HPDE6-E6E7 (cell line): ENCODE measurements around the gene CLTRN.
"Not testable (repeated sequence)": the region's sequence is repeated elsewhere in the genome, so short reads cannot be mapped to it uniquely, and the experiment has no call there.

Source experiments
- DNase-seq: peaks from one replicate; pipeline ENCODE4 v3.0.0; 2011; ENCODE audit warnings: missing footprints; ENCODE audit errors: extremely low spot score

Gene CLTRN, protein sequence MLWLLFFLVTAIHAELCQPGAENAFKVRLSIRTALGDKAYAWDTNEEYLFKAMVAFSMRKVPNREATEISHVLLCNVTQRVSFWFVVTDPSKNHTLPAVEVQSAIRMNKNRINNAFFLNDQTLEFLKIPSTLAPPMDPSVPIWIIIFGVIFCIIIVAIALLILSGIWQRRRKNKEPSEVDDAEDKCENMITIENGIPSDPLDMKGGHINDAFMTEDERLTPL

DNA sequence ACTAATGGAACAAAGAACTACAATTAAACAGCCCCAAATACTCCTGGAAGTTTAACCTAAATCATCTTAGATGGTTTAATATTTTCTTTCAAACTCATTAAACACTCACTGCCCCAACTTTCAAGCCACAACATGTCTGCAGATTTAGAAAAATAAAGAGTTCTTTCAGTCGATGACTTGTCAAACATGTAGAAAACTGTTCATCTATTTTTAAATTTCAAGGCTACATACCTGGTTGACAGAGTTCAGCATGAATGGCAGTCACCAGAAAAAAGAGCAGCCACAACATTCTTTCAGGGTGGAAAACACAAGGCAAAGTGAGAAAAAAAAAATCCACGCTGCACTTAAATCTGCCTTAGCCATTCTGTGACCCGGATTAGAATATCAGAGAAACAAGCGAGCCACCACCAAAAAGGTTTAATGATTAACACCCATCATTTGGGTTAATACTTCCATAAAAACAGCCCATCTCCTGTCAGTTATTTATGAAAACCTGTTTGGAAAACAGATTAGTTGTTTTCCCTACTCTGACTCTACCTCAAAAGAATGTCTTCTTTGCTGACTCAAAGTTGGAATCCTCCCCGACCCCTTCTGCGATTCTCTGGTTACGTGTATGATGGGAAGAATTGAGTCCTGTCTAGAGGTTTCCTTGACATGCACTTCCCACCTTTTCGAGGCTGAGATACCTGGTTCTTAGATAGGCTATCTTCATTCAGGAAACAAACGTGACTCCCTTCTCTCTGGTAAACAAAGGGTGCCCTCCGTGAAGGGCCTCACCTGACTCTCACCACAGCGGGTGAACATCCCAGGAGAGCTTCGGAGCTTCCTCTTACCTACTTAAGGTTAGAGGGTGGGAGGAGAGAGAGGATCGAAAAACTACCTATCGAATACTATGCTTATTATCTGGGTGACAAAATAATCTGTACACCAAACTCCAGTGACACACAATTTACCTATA is at the start of gene CLTRN:
CLTRN (minus strand) TSS at position 319 of the 958 bp plus-strand sequence; CDS start at position 289, 30 bp downstream.
- DNase-seq, result peak; percentile 32

DNA sequence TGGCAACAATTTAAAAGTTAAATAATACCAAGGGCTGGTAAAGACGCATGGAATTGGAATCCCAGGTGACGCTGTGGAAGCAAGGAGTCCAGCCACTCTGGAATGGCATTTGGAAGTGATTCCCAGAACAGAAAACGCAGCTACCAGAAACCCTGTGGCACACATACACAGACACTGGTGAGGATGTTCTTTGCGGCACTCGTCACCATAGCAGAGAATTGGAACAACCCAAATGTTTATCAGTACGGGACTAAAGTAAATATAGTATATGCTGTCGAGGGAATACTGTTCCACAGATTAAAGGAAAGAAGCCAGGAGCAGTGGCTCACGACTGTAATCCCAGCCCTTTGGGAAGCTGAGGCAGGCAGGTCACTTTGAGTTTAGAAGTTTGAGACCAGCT is 39.7 kb upstream of the CLTRN start:
- DNase-seq, result not testable (repeated sequence)

DNA sequence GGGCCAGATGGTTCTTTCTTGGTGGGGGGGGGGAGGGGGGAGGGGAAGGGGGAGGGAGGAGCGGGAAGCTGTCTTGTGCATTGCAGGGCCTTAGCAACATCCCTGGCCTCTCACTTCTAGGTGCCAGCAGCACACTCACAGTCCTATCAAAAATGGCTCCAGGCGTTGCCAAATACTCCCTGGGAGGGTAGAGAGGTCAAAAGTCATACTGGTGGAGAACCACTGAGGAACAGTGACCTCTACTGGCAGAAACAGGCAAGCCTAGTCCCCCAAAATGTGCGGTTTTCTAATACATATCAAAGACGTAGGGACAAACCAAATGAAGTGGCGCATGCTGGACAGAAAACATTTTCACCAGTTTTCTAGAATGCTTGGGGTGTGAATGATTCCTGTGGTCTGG is 39.2 kb upstream of the CLTRN start:
- DNase-seq, result not testable (repeated sequence)

DNA sequence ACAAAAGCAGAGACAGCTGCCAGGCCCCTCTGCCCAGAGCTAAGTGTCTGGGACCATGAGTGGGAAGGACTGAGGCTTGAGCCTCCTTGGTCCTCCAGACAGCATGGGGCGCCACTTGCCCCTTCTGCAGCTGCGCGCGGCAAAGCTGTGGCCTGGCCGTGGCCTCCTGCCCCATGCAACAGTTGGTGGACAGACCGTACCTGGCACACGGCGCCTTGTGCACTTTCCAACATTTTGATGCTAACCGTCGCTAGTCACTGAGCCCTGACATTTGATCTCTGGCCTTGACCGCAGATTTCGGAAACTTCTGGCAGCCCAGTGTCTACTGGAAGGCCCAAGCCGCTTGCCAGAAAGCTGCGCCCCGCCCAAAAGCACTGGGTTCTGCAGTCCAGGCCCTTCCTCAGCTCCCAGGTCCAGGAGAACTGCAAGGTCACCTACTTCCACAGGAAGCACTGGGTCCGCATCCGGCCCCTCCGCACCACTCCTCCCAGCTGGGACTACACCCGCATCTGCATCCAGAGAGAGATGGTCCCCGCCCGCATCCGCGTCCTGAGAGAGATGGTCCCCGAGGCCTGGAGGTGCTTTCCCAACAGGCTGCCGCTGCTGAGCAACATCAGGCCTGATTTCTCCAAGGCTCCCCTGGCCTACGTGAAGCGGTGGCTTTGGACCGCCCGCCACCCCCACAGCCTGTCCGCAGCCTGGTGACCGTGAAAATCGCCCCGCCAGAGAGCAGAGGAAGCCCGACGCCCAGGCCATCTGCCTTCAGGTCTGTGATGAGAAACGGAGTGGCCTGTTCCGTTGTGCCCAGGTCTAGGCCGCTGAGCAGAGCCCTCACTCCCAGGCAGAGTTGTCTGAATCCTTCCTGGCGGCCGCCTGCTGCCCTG is 38.1 kb upstream of the CLTRN start:
- DNase-seq, result no peak

DNA sequence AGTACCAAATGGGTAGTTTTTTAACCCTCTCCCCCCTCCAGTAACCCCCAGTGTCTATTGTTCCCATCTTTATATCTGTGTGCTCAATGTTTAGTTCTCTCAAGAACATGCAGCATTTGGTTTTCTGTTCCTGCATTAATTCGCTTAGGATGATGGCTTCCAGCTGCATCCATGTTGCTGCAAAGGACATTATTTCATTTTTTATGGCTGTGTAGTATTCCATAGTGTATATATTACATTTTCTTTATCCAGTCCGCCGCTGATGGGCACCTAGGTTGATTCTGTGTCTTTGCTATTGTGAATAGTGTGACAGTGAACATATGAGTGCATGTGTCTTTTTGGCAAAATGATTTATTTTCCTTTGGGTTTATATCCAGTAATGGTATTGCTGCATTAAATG is 31.9 kb upstream of the CLTRN start:
- DNase-seq, result no peak

DNA sequence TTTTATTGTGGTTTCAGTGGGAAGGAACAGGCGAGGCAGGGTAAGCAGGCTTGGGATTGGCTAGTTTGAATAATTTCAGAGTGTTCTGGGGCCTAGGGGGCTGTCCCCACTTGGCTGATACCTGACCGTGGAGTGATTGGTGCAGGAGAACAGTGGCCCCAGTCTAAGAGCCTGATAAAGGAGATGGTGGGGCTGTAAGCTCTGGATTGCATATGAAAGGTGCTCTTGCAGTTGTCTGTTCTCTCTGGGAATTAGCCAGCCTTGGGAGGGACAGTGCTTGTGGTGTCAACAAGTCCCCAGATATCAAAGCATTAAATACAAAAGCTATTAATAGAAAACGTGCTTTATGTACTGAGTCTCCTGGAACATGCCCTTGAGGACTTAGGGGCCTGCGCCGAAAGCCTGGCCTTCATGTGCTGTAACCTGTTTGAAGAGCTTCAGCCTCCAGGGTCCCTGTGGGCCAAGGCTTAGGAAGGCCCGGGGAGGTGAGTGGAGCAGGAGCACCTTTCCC is 30.4 kb upstream of the CLTRN start:
- DNase-seq, result no peak

DNA sequence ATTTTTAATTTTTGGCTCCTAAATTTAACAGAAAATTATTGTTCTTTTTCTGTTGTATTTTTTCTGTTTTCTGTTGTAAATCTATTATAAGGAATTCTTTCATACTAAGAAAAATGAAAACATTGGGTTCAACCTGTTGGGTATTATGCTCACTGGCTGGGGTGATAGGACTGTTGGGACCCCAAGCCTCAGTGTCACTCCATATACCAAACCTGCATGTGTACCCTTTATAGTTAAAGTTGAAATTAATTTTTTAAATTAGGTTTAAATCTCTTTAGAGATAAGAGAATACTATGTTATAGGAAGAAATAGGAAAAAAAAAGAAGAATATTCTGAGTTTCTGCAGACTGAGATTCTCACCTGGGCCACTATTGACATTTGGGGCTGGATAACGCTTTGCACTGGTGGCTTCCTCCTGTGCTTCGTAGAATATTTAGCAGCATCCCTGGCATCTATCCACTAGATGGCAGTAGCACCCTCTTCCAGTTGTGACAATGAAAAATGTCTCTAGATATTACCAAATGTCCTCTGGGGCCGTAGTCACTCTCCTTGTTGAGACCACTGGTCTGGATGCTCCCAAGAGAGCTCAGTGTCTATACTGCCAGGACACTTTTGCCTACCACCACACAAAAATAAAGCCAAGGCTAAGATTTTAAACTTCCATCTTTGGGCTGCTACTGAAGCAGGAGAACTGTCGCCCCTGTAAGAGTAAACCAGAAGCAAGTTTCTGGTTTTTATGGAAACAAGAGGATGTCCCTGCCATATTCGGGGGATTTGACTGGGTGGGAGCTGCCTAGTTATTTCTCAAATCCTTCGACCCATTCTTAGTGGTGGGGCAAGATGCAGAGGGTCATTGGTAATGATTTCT is 22.4 kb upstream of the CLTRN start:
- DNase-seq, result peak; percentile 49

DNA sequence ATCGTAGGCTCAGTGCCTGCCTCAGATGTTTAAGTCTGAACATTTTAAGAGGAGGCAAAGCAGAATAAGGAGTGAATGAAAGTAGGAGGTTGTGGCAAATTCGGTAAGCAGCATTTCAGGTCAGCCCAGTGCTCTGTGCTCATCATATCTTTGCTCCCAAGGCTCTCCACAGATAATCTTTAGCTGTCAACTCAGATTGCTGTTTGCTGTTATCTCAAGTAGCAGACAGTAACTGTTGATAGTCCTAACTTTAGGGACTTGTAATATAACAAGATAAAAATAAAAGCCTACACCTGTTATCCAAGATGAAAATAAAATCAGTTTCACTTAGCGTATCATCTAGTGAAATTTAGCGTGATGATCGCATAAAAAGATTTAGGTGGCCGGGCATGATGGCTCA is 18.6 kb upstream of the CLTRN start:
- DNase-seq, result no peak

DNA sequence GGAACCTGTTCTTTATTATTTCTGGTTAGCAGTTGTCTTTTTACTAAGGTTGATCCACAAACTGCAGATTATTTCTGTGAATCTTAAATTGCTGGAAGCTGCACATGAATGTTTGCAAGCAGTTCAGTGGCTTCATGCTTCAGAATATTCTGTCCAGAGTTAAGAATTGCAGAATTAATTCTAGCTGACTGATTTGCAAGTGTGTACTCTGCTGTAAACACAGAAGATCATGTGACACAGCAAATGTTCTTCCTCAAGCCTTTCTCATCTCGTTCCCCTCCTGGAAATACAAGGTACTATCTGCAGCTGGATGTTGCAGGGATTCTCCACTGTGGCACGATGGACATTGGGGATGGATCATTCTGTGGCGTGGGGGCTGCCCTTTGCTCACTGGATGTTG is 16.8 kb upstream of the CLTRN start:
- DNase-seq, result no peak

DNA sequence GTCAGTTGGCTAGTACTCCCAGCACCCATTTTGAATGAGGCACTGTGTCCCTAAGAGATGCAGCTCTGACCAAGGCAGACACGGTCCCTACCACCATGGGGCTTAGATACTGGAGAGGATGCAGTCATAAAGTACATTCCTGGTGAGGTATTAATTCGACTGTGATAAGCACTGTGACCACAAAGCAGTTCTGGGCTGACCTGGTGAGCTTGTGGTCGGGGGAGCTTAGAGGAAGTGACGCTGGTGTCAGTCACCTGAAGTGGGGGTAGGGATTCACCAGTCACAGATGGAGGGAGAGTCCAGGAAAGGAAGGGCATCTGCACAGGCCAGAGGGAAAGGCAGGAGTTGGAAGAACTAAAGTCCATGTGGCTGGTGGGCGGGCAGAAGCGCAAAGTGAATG is 15.8 kb upstream of the CLTRN start:
- no peak for DNase-seq

DNA sequence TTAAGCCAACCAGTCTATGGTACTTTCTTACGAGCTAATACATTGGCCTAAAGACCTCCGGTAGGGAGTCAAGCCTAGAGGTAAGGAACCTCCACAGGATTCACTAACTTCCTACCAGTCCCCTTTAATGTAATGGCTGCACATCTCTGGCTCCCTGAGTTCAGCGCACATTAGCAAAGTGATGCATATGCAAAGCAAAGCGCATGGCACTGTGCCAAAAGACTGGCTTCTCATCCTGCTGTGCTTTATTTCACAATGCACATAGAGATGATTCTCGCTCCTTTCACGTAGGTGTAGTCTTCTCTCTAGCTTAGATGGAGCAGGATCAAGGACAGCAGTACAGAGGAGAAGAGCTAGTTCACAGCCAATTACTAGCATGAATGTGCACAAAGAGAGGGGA is 14.6 kb upstream of the CLTRN start:
- no peak for DNase-seq

DNA sequence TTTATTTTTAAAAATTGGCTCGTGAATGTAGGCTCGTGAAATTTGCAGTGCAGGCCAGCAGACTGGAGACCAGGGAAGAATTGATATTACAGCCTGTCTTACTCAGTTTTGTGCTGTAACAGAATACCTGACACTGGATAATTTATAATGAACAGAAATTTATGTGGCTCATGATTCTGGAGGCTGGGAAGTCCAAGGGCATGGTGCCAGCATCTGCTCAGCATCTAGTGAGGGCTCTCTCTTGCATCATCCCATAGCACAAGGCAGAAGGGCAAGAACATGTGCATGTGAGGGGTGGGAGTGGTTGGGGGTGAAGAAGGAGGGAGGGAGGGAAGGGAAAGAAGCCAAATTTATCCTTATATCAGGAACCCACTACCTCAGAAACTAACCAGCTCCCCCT is 13.7 kb upstream of the CLTRN start:
- no peak for DNase-seq

DNA sequence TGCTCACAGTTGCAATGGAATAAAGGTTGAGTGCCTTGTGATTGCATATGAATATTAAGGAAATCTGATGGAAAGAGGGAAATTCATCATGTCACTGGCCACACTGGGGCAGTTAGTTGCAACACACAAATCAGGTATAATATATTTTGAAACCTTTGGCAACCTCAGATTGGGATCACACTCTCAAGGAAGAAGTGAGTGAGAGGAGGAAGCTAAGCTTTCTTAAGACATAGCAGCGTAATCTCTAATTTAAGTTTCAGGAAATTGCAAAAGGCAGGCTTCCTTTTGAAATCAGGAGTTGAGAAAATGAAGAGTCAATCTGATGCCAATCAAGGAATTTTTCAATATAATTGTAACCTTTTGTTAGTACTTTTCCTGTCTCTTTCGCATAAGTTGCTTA is 12.3 kb upstream of the CLTRN start:
- no peak for DNase-seq

DNA sequence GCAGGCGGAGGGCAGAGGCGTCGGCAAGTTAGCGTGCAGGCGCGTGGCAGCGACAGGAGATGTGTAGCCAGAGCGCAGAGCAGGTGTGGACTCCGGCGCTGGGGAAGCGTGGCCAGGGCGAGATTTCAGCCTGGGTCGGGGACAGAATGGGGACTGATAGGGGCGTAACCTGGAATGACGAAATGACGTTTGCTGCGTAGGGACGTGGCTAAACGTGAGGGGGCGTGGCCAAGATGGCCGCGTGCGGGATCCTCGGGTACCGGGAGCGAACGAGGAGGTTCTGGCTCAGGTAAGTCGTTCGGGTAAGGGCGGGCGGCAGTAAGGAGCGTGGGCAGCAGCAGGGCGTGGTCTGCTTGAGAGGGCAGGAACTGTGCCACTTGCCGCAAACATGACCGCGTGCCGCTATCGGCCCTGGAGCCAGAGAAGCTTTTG is 10.9 kb upstream of the CLTRN start:
- peak; percentile 56 for DNase-seq

DNA sequence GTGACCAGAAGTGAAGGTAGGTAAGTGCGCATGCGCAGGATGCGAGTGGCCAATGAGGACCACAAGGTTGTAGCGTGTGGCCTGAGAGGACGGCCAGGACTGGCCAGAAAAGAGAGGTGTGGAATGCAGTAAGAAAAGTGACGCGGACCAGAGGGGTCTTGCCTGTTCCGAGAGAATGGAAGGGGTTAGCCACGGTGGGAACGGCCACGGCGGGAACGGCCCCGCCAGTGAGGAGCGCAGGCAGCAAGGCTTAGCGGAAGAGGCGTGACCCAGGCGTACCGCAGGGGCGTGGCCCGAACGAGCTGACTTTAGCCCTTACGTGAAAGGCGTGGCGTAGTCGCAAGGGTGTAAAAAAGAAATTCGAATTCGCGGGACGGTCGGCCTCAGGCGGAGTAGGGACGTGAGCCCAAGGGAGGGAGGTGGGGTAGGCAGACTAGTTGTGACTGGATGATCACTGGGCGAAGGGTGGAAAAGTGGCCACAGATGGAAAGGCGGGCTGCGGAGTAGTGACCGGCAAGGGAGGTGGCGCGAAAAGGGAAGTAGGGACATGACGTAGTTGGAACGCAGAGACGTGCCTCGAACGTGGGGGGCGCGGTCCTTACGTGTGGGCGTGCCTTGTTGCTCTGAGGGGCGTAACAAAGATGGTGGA is 10.4 kb upstream of the CLTRN start:
- peak; percentile 90 for DNase-seq

DNA sequence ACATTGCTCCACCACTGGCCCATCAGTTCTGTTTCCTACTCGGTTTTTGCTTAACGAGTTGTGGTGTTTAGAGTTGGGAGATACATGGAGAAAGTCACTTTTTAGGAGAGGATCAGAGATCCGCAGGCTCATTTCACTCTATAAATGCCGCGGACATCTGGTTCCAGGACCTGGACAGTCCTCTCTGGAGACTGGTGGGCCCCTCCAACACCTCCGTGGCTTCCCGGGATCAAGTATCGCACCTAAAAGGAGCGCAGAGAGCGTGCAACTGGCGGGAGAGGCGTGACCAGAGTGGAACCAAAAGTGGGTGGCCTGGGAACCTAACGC is 9.9 kb upstream of the CLTRN start:
- no peak for DNase-seq

DNA sequence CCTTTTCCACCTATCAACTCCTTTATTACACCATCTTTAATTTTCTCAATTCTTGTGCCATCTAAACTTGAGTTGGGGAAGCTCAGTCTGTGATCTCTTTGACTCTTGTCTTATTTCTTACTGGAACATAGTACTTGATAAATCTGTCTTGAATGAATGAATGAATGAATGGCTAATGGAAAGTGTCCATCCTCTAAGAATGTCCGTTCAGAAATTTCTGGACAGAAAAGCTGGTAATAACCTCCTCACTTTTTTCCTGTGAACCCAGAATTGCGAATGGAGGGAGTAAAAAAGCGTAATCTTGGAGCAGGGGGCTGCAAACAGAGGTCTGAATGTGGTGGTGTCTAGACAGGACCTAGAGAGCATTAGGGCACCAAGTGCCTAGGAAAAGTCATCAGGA is 9.4 kb upstream of the CLTRN start:
- no peak for DNase-seq

DNA sequence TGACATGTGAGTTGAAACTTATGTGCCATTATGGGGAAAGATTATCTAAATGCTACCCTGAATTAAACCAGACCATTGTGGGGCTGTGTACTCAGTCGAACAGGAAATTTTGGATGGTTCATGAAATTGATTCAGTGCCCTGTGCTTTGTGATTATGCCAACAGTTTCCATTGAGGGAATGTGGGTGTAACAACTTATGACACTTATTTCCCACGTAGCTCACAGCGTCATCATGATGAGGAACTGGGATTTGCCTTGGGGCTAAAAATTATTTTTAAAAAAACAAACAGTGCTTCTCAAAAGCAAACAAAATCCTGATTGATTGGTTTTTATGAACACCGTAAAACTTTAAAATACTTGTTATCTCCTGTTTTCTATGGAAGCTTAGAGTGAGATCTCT is 8.3 kb upstream of the CLTRN start:
- DNase-seq, result no peak

DNA sequence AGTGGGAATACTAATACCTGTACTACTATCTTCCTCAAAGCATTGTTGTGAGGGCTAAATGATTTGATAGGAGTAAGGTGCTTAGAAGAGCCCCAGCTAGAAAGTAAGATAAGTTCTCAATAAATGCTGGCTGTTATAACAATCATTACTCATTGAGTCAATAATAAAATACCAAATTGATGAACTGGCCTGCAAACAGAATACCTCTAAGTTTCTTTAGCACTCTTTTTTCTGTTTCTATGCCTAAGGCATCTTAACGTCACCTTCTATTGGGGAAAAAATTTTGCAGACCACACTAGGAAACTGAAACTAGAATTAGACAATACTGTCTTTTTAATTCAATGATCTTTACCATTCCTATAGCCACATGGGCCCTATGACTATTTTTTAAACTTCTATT is 1.2 kb downstream of the CLTRN start:
- peak; percentile 44 for DNase-seq

DNA sequence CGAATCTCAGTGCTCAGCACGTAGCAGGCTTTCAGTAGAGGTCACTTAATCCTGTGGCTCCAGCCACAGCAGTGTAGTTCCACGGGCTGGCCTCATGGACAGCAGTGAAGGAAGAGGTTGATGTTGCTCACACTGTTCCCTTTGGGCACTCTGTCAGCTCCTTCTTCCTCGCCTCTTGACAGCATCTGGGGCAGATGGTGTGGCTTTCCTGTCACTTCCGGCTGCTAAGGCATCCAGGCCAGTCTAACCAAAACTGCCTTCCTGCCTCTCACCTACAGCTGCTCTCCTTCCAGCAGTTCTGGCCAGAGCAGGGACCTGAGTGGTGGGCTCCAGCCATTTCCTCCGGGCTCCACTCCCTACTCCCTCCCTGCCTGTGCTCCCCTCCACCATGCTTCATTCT is 9.8 kb downstream of the CLTRN start:
- not testable (repeated sequence) for DNase-seq

DNA sequence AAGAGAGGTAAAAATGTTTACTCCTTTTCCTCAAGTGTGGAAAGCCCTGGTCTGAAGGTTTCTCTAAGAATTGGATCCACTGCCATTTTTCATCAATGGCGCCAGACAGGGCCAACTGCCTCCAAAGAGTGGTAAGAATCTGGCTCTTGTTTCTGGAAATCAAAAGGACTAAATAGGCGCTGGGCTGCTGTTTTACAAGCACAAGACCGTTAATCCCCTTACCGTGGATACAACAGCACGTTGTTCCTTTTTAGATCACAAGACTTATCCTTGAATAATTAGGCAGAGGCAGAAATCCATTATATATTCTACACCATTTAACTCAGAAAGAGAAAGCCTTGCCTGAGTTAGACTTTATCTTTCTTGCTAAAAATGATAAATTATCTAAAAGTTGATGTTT is 10.6 kb downstream of the CLTRN start:
- DNase-seq, result no peak
